ENCODE data around the gene OR2G3.

DNA sequence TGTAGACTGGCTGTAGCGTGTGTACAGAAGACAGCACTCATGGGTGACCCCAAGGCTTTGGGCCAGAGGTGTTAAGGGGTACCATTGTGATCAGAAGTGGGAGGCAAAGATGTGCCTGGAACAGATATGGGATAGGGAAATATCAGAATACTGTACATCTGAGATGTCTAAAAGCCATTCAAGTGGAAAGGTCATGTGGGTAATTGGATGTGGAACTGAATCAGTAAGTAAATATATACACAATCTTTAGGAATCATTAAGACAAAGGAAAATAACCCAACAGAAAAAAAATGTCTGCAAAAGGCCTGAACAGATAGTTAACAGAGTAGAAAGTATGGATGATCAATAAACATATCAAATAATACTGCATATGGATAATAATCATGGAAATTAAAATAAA, 47.7 kb downstream of the OR2G3 start:
- TF ChIP-seq, protein P1, sequence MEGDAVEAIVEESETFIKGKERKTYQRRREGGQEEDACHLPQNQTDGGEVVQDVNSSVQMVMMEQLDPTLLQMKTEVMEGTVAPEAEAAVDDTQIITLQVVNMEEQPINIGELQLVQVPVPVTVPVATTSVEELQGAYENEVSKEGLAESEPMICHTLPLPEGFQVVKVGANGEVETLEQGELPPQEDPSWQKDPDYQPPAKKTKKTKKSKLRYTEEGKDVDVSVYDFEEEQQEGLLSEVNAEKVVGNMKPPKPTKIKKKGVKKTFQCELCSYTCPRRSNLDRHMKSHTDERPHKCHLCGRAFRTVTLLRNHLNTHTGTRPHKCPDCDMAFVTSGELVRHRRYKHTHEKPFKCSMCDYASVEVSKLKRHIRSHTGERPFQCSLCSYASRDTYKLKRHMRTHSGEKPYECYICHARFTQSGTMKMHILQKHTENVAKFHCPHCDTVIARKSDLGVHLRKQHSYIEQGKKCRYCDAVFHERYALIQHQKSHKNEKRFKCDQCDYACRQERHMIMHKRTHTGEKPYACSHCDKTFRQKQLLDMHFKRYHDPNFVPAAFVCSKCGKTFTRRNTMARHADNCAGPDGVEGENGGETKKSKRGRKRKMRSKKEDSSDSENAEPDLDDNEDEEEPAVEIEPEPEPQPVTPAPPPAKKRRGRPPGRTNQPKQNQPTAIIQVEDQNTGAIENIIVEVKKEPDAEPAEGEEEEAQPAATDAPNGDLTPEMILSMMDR (IDR thresholded peaks at IDR 0.05 in 8 of 11, conservative IDR thresholded peaks at IDR 0.05 in 3 of 11): no peak
- TF ChIP-seq POLR2AphosphoS5 (IDR thresholded peaks at IDR 0.05) (no peak), POLR2A (IDR thresholded peaks at IDR 0.05) (no peak)
